HepG2 (cell line): ENCODE data around the gene NKD1. TPM values are rescaled to one million over a fixed set of nuclear protein-coding genes. Genes with fewer than 3 reads are reported as not detected.
A peak's percentile ranks its signal among the peaks of the same experiment; 100 is the strongest.

ENCODE experiments used
- AHR ChIP-seq: IDR thresholded peaks from 2 replicates; pipeline ENCODE4 v1.6.1; 2018; ENCODE audit warnings: missing genetic modification reagents, missing compliant biosample characterization
- ATF3 ChIP-seq: sonication (generic); formaldehyde crosslinking; IDR thresholded peaks from 2 replicates; pipeline ENCODE4 v1.4.0; 2020; ENCODE audit warnings: missing genetic modification reagents
- CBX2 ChIP-seq, 2 experiments: fragments of 200-600 bp in 1 of 2; sonication (generic); formaldehyde crosslinking in 1 of 2; IDR thresholded peaks; 2 replicates each; pipeline versions ENCODE4 v1.7.0 to v1.8.1; 2018 to 2022; ENCODE audit warnings: low read depth in 2 of 2, low read length in 1 of 2, mild to moderate bottlenecking in 1 of 2, missing genetic modification reagents in 1 of 2
- DMAP1 ChIP-seq: IDR thresholded peaks from 2 replicates; pipeline ENCODE4 v1.6.1; 2016
- KDM4B ChIP-seq: sonication (generic); formaldehyde crosslinking; IDR thresholded peaks from 2 replicates; pipeline ENCODE4 v1.4.0; 2020; ENCODE audit warnings: missing genetic modification reagents
- KDM5B ChIP-seq: sonication (generic); formaldehyde crosslinking; IDR thresholded peaks from 2 replicates; pipeline ENCODE4 v1.4.0; 2020; ENCODE audit warnings: missing genetic modification reagents, mild to moderate bottlenecking, borderline replicate concordance
- LCORL ChIP-seq, 2 experiments: fragments of 450-650 bp in 1 of 2; sonication (generic) in 1 of 2; formaldehyde crosslinking in 1 of 2; IDR thresholded peaks; 2 replicates each; pipeline versions ENCODE4 v1.5.0 to v1.6.1; 2017 to 2020; ENCODE audit warnings: antibody characterized with exemption in 1 of 2, missing genetic modification reagents in 1 of 2
- MEF2D ChIP-seq: sonication (generic); formaldehyde crosslinking; IDR thresholded peaks from 2 replicates; pipeline ENCODE4 v1.5.1; 2020; ENCODE audit warnings: mild to moderate bottlenecking, missing genetic modification reagents
- MIER3 ChIP-seq: IDR thresholded peaks from 2 replicates; pipeline ENCODE4 v1.6.1; 2016; ENCODE audit warnings: missing compliant biosample characterization, borderline replicate concordance
- MTF2 ChIP-seq: sonication (generic); formaldehyde crosslinking; IDR thresholded peaks from 2 replicates; pipeline ENCODE4 v1.5.0; 2020; ENCODE audit warnings: missing genetic modification reagents, borderline replicate concordance
- NFE2L2 ChIP-seq: fragments of 150-350 bp; IDR thresholded peaks from 2 replicates; pipeline ENCODE4 v1.6.1; 2014; ENCODE audit warnings: low read length
- NFRKB ChIP-seq: fragments of 450-650 bp; IDR thresholded peaks from 2 replicates; pipeline ENCODE4 v1.6.1; 2017
- NR2F1 ChIP-seq, 2 experiments: fragments of 450-650 bp in 1 of 2; formaldehyde crosslinking in 1 of 2; IDR thresholded peaks; 2 replicates each; pipeline versions ENCODE4 v1.5.0 to v1.6.1; 2016 to 2020; ENCODE audit warnings: mild to moderate bottlenecking in 1 of 2, missing compliant biosample characterization in 1 of 2, missing genetic modification reagents in 1 of 2, moderate library complexity in 1 of 2
- ONECUT2 ChIP-seq: sonication (generic); formaldehyde crosslinking; IDR thresholded peaks from 2 replicates; pipeline ENCODE4 v1.4.0; 2020; ENCODE audit warnings: missing genetic modification reagents
- SAFB2 ChIP-seq: sonication (generic); formaldehyde crosslinking; IDR thresholded peaks from 2 replicates; pipeline ENCODE4 v1.5.1; 2020; ENCODE audit warnings: missing genetic modification reagents, low read depth, mild to moderate bottlenecking, borderline replicate concordance
- SOX5 ChIP-seq: IDR thresholded peaks from 2 replicates; pipeline ENCODE4 v1.6.1; 2016; ENCODE audit warnings: borderline replicate concordance
- ZBTB14 ChIP-seq: sonication (generic); formaldehyde crosslinking; IDR thresholded peaks from 2 replicates; pipeline ENCODE4 v1.4.0; 2020; ENCODE audit warnings: missing genetic modification reagents
- ZBTB38 ChIP-seq: sonication (generic); formaldehyde crosslinking; IDR thresholded peaks from 2 replicates; pipeline ENCODE4 v1.5.1; 2020; ENCODE audit warnings: mild to moderate bottlenecking, missing genetic modification reagents
- ZFP82 ChIP-seq: sonication (generic); formaldehyde crosslinking; IDR thresholded peaks from 2 replicates; pipeline ENCODE4 v1.5.1; 2020; ENCODE audit warnings: mild to moderate bottlenecking, missing genetic modification reagents, borderline replicate concordance
- ZKSCAN1 ChIP-seq: fragments of 150-350 bp; IDR thresholded peaks from 2 replicates; pipeline ENCODE4 v1.6.1; 2014; ENCODE audit warnings: low read length
- ZNF124 ChIP-seq: sonication (generic); formaldehyde crosslinking; IDR thresholded peaks from 2 replicates; pipeline ENCODE4 v1.4.0; 2020; ENCODE audit warnings: missing genetic modification reagents
- ZNF225 ChIP-seq: sonication (generic); formaldehyde crosslinking; IDR thresholded peaks from 2 replicates; pipeline ENCODE4 v1.4.0; 2020; ENCODE audit warnings: mild to moderate bottlenecking, missing genetic modification reagents
- ZNF281 ChIP-seq: sonication (generic); formaldehyde crosslinking; IDR thresholded peaks from 2 replicates; pipeline ENCODE4 v1.4.0; 2020; ENCODE audit warnings: missing genetic modification reagents, borderline replicate concordance
- ZNF30 ChIP-seq: sonication (generic); formaldehyde crosslinking; IDR thresholded peaks from 2 replicates; pipeline ENCODE4 v1.5.0; 2020; ENCODE audit warnings: mild to moderate bottlenecking, missing genetic modification reagents
- ZNF354B ChIP-seq: sonication (generic); formaldehyde crosslinking; IDR thresholded peaks from 2 replicates; pipeline ENCODE4 v1.8.0; 2022; ENCODE audit warnings: mild to moderate bottlenecking, missing genetic modification reagents
- ZNF569 ChIP-seq: sonication (generic); formaldehyde crosslinking; IDR thresholded peaks from 2 replicates; pipeline ENCODE4 v1.5.0; 2020; ENCODE audit warnings: mild to moderate bottlenecking, missing genetic modification reagents, moderate library complexity, borderline replicate concordance
- ZNF605 ChIP-seq: sonication (generic); formaldehyde crosslinking; IDR thresholded peaks from 2 replicates; pipeline ENCODE4 v1.8.0; 2022; ENCODE audit warnings: mild to moderate bottlenecking, missing genetic modification reagents
- ZNF773 ChIP-seq: sonication (generic); formaldehyde crosslinking; IDR thresholded peaks from 2 replicates; pipeline ENCODE4 v1.4.0; 2020; ENCODE audit warnings: missing genetic modification reagents, borderline replicate concordance
- polyA plus RNA-seq, 8 experiments: library from polyadenylated mRNA; depleted of rRNA in 3 of 8; stranded (reverse) in 7 of 8; unstranded in 1 of 8; fragments of >200 nt; fragmentation: Illumina TruSeq in 4 of 8; extraction: Trizol in 4 of 8; gene quantifications; 2 replicates each; pipeline versions ENCODE4 v1.2.1 to v1.2.3, GENCODE V29; 2011 to 2016; ENCODE audit warnings: low read depth in 4 of 8, missing spikeins in 1 of 8, mixed read lengths in 1 of 8; ENCODE audit not compliant: insufficient read depth in 1 of 8
- total RNA-seq, 5 experiments: library from RNA; depleted of rRNA; stranded (reverse); fragments of >200 nt; fragmentation: Illumina TruSeq; extraction: Trizol; gene quantifications; 2 replicates each; pipeline ENCODE4 v1.2.3, GENCODE V29; 2016; ENCODE audit warnings: low read depth in 1 of 5

NKD1 gene
- total and polyA plus RNA-seq, 2 of the 13 experiments (the other 11 are each of a cell fraction or from before 2014, with no cell fraction given) = 70.4 to 121 TPM

GRCh38 chr16:50520451-50521245 is 27.5 kb upstream of the NKD1 start (continued):
- TF ChIP-seq AHR (peak; percentile 46; the same call in 1 of the 2 replicates), ZNF281 (CRISPR knock-in tag) (peak; percentile 100), MEF2D (CRISPR knock-in tag) (peak; percentile 81), ZNF354B (CRISPR knock-in tag) (no peak), ZBTB38 (CRISPR knock-in tag) (0 out of 2 replicates have a peak, but pooled peaks have one; percentile 55), ZKSCAN1 (0 out of 2 replicates have a peak, but pooled peaks have one; percentile 35), KDM5B (CRISPR knock-in tag) (peak; percentile 46; the same call in 1 of the 2 replicates), ZNF225 (no peak), NFRKB (no peak), CBX2 (IDR thresholded peaks at IDR 0.05; ENCODE audit: low read depth, low read length) (no peak), CBX2 (CRISPR knock-in tag; IDR thresholded peaks at IDR 0.05; ENCODE audit: low read depth) (no peak), ATF3 (CRISPR knock-in tag) (peak; percentile 93), SAFB2 (CRISPR knock-in tag) (no peak; the same call in 1 of the 2 replicates), MTF2 (CRISPR knock-in tag) (no peak), NFE2L2 (no peak), ZBTB14 (no peak), ZNF30 (CRISPR knock-in tag) (no peak), KDM4B (CRISPR knock-in tag) (peak; percentile 81; the same call in 1 of the 2 replicates), ONECUT2 (CRISPR knock-in tag) (no peak), ZNF773 (CRISPR knock-in tag) (no peak), ZNF605 (no peak), NR2F1 (CRISPR knock-in tag; IDR thresholded peaks at IDR 0.05) (peak; percentile 74 to 82; a peak in 3 of 4 replicates), DMAP1 (CRISPR knock-in tag) (peak; percentile 72), ZNF569 (CRISPR knock-in tag) (no peak), SOX5 (CRISPR knock-in tag) (peak; percentile 98), MIER3 (peak; percentile 90; the same call in 1 of the 2 replicates), ZNF124 (CRISPR knock-in tag) (peak; percentile 93), LCORL (IDR thresholded peaks at IDR 0.05) (no peak), LCORL (CRISPR knock-in tag; IDR thresholded peaks at IDR 0.05) (peak; percentile 82), ZFP82 (CRISPR knock-in tag) (no peak)
